Lung (tissue), 12 donors: ENCODE results near the gene SPTBN1. TPM values are rescaled to one million over a fixed set of nuclear protein-coding genes. Genes with fewer than 3 reads are reported as not detected.

Experiments used
- ATAC-seq: fragments of 200-7000 bp; cut with Tn5 transposase; one replicate; pipeline ENCODE4 v1.9.1; 2020; ENCODE audit warnings: moderate number of reproducible peaks; ENCODE audit not compliant: insufficient read depth, low FRiP score
- DNase-seq, 3 donors: peaks; one replicate each; pipeline ENCODE4 v3.0.0-alpha.2; 2013 to 2017
- H3K27ac ChIP-seq, 2 donors: one replicate each; pipeline ENCODE4 v1.5.1; 2013; ENCODE audit warnings: mild to moderate bottlenecking in 2 of 2, moderate library complexity in 2 of 2, control low read depth in 1 of 2, inconsistent platforms in 1 of 2, low read depth in 1 of 2, low read length in 1 of 2
- H3K27me3 ChIP-seq, 3 donors: one replicate each; pipeline ENCODE4 v1.5.1; 2013; ENCODE audit warnings: low read length in 2 of 3; ENCODE audit not compliant: control insufficient read depth in 3 of 3, insufficient read depth in 3 of 3
- H3K36me3 ChIP-seq, 4 donors: one replicate each; pipeline ENCODE4 v1.5.1; 2013; ENCODE audit warnings: low read length in 4 of 4, mild to moderate bottlenecking in 1 of 4, moderate library complexity in 1 of 4; ENCODE audit not compliant: control insufficient read depth in 4 of 4, insufficient read depth in 4 of 4
- H3K4me1 ChIP-seq, 5 donors: one replicate each; pipeline ENCODE4 v1.5.1; 2013; ENCODE audit warnings: low read length in 5 of 5, mild to moderate bottlenecking in 2 of 5, moderate library complexity in 1 of 5; ENCODE audit not compliant: control insufficient read depth in 5 of 5, insufficient read depth in 5 of 5
- H3K4me3 ChIP-seq: one replicate; pipeline ENCODE4 v1.5.1; 2013; ENCODE audit warnings: mild to moderate bottlenecking, control low read depth, moderate library complexity
- H3K9ac ChIP-seq, 2 donors: one replicate each; pipeline ENCODE4 v1.5.1; 2013; ENCODE audit warnings: low read length in 2 of 2, control low read depth in 1 of 2; ENCODE audit not compliant: insufficient read depth in 1 of 2
- H3K9me3 ChIP-seq, 4 donors: one replicate each; pipeline ENCODE4 v1.5.1; 2013; ENCODE audit warnings: low read length in 3 of 4, mild to moderate bottlenecking in 1 of 4, moderate library complexity in 1 of 4; ENCODE audit not compliant: control insufficient read depth in 4 of 4, insufficient read depth in 3 of 4
- WGBS, 2 donors: extraction: QIAGEN DNeasy Blood & Tissue Kit; methylation state at CpG; one replicate each; pipeline ENCODE4 v1.1.7; 2013; 5-methylcytosine and 5-hydroxymethylcytosine counted together
- polyA plus RNA-seq, 2 donors: library from polyadenylated mRNA; stranded (reverse); fragments of 200-250 nt; gene quantifications; one replicate each; pipeline ENCODE4 v1.2.1, GENCODE V29; 2013
- total RNA-seq, 2 donors: library from RNA; depleted of rRNA in 1 of 2; stranded (reverse); fragments of >200 nt in 1 of 2; gene quantifications; one replicate each; pipeline ENCODE4 v1.2.1, GENCODE V29; 2014 to 2021
- TF ChIP-seq, protein P1 (sequence below): IDR thresholded peaks from 2 replicates; pipeline ENCODE4 v1.5.1; 2012; ENCODE audit warnings: mild to moderate bottlenecking; ENCODE audit errors: control extremely low read depth, extremely low read depth
- donor health status: control.
- donor health status: control.
- donor health status: Bipolar disorder and iron deficiency.
- donor health status: healthy.
- donor health status: DM: yes; HTN: yes; CAD: no.

The SPTBN1 gene
- total and polyA plus RNA-seq, 4 donors = 89.4 to 715 (median 275) TPM

GRCh38 chr2:54549430-54549829 is 93.3 kb downstream of the SPTBN1 start:
- no peak for DNase-seq
- no peak for ATAC-seq
- 85 to 94% methylated on average over 3 of the region's 3 CpGs for WGBS, 2 donors
- Histone ChIP-seq H3K4me1 (peaks cover 14 to 53% (median 15%) of the 10 kb centered on the region in 5 donors), H3K9ac (no peak overlapping the region), H3K27me3 (no peaks in the 10 kb centered on the region), H3K4me3 (no peak overlapping the region), H3K9me3 (no peaks in the 10 kb centered on the region), H3K27ac (peak overlapping the region in 1 of 2 donors; percentile 37), H3K36me3 (peaks cover 3 to 15% (median 4%) of the 10 kb centered on the region in 4 donors)
- TF ChIP-seq, protein P1, sequence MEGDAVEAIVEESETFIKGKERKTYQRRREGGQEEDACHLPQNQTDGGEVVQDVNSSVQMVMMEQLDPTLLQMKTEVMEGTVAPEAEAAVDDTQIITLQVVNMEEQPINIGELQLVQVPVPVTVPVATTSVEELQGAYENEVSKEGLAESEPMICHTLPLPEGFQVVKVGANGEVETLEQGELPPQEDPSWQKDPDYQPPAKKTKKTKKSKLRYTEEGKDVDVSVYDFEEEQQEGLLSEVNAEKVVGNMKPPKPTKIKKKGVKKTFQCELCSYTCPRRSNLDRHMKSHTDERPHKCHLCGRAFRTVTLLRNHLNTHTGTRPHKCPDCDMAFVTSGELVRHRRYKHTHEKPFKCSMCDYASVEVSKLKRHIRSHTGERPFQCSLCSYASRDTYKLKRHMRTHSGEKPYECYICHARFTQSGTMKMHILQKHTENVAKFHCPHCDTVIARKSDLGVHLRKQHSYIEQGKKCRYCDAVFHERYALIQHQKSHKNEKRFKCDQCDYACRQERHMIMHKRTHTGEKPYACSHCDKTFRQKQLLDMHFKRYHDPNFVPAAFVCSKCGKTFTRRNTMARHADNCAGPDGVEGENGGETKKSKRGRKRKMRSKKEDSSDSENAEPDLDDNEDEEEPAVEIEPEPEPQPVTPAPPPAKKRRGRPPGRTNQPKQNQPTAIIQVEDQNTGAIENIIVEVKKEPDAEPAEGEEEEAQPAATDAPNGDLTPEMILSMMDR = no peak

DNA sequence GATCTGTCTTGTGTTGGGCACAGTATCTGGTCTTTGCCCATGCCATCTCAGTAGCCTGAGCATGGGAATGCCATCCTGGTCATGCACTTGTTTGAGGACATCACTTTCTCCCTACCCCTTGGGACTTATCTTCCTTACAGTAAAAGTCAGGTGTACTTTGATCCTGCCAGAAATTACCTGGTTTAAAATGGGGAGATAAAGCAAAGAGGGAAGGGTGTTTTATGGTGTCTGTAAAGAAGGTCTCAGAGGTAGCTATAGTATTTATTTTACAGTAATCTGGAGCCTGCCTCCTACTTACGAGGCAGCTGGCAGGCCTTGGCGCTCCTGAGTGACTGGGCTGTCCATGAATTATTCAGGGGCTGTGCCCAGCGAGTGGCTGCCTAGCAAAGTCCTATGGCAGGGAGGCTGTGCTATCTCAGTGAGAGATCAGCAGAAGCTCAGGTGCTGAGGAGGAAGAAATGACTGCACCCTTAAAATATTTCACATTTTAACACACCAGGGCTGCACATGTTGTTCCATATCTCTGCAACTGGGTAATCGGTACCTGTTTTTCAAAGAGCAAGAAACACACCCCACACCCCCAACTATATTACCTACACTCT is 93.9 kb downstream of the SPTBN1 start:
- no peak overlapping the region for H3K4me3 ChIP-seq
- H3K9me3 ChIP-seq = no peaks in the 10 kb centered on the region
- H3K36me3 ChIP-seq = peaks cover 3 to 15% (median 4%) of the 10 kb centered on the region in 4 donors
- no peak overlapping the region for H3K9ac ChIP-seq
- H3K4me1 ChIP-seq = peaks cover 14 to 55% (median 15%) of the 10 kb centered on the region in 5 donors
- peak overlapping the region in 1 of 2 donors; percentile 37 for H3K27ac ChIP-seq
- no peaks in the 10 kb centered on the region for H3K27me3 ChIP-seq
- no peak for DNase-seq
- 74 to 81% methylated on average over 4 of the region's 4 CpGs for WGBS, 2 donors
- TF ChIP-seq, protein P1 = no peak
- no peak for ATAC-seq

DNA sequence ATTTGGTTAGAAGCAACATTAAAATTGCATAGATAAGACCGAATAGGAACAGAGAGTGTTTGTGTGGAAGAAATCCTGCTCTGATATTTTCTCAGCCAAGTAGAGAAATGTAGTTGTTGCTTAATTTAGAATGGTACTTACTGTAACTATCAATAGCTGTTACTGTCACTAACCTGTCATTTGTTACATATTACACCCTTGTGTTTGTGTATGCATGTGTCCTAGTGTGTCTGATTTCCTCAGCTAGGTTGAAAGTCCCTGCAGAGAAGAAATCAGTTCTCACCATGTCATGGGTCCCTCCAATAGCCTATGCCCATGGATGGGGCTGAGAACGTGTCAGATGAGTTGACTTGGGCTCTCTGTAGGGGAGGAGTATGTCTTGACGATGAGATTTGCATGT is 94.4 kb downstream of the SPTBN1 start:
- Histone ChIP-seq H3K27me3 (no peaks in the 10 kb centered on the region), H3K9me3 (no peaks in the 10 kb centered on the region), H3K36me3 (peaks cover 3 to 15% (median 4%) of the 10 kb centered on the region in 4 donors), H3K27ac (peak overlapping the region in 1 of 2 donors; percentile 13), H3K9ac (no peak overlapping the region), H3K4me3 (no peak overlapping the region), H3K4me1 (peaks cover 14 to 57% (median 20%) of the 10 kb centered on the region in 5 donors)
- TF ChIP-seq, protein P1 = no peak
- 64 to 81% methylated on average over 3 of the region's 3 CpGs for WGBS, 2 donors
- ATAC-seq (no peak), DNase-seq (no peak)
